A549 treated with DMSO at 1 μM for 4 hours (cell line): Measurements from ENCODE around the gene ZNF277. TPM values are rescaled to one million over a fixed set of nuclear protein-coding genes. Genes with fewer than 3 reads are reported as not detected.

Experiments used
- total RNA-seq: library from RNA; stranded (reverse); fragments of 200-300 nt; extraction: Qiagen RNA extraction; gene quantifications from 5 replicates; pipeline ENCODE4 v1.2.3, GENCODE V29; 2022; ENCODE audit warnings: low read depth

ZNF277 gene, protein sequence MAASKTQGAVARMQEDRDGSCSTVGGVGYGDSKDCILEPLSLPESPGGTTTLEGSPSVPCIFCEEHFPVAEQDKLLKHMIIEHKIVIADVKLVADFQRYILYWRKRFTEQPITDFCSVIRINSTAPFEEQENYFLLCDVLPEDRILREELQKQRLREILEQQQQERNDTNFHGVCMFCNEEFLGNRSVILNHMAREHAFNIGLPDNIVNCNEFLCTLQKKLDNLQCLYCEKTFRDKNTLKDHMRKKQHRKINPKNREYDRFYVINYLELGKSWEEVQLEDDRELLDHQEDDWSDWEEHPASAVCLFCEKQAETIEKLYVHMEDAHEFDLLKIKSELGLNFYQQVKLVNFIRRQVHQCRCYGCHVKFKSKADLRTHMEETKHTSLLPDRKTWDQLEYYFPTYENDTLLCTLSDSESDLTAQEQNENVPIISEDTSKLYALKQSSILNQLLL
- 10.5 to 15.3 TPM (median 13.9 TPM) in 5 replicates for total RNA-seq

DNA sequence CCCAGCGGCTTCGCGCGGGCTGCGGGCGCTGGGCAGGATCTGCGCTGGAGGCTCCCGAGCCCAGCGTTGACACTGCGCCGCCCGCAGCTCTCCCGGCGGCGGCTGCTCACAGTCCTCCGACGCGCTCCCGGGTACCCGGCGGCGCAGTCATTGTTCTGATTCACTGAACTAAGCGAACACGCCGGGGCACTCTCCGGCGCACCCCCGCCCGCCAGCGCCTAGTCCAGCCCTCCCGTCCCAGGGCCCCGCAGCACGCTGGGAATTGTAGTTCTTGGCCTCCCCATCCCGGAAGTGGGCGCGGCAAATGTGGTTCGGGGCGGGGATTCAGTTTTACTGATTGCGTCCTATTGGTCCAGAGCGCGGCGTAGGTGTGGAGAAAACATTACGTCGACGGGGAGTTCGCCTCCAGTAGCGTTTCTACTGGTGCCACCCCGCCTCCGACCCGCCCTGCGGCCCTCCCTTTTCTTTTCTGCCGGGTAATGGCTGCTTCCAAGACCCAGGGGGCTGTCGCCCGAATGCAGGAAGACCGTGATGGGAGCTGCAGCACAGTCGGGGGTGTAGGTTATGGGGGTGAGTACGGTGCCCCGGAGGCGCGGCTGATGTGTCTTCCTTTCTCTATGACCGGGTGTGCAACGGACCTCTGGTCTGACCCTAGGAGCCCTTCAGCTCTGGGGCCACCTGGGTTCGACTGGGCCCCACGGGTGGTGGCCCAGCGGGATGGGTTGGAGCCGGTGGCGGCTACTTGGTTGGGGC, at the start of gene ZNF277, which contains the start of gene DOCK4:
ZNF277 (plus strand) TSS at position 458 of the 753 bp plus-strand sequence; CDS start at position 480, 22 bp downstream.
DOCK4 (minus strand) TSS at position 162 of the 753 bp plus-strand sequence. CDS start 261 bp downstream, outside the sequence.

Other genes starting within 250 kb of the ZNF277 start
- 4.2 to 7.2 TPM (median 6.0 TPM) in 5 replicates for gene DOCK4, start 296 bp upstream of the ZNF277 start, total RNA-seq
- 33.0 to 37.9 TPM (median 33.5 TPM) in 5 replicates for gene IFRD1, start 243.8 kb downstream of the ZNF277 start, total RNA-seq